CD8-positive, alpha-beta memory T cell (primary cell): ENCODE results near the gene CBL. TPM values are rescaled to one million over a fixed set of nuclear protein-coding genes. Genes with fewer than 3 reads are reported as not detected.

Experiments
- CTCF ChIA-PET: fragments of 350-600 bp; sonication (Branson Sonifier 250); formaldehyde crosslinking; loops from one replicate; lab custom pipeline; 2021; ENCODE audit warnings: antibody characterized with exemption; lab: Charles Lee
- POLR2A ChIA-PET: fragments of 350-600 bp; sonication (Branson Sonifier 250); formaldehyde crosslinking; loops from one replicate; lab custom pipeline; 2021; ENCODE audit warnings: antibody characterized with exemption; lab: Charles Lee
- DNase-seq, 5 donors: peaks; one replicate each; pipeline versions ENCODE4 v3.0.0 to v3.0.0-alpha.2; 2020 to 2022; ENCODE audit warnings: mixed read lengths in 1 of 5
- H3K27ac ChIP-seq: one replicate; pipeline ENCODE4 v1.7.0; 2013; ENCODE audit warnings: low read depth, mild to moderate bottlenecking, low read length, moderate library complexity
- H3K27me3 ChIP-seq: 2 replicates; pipeline ENCODE4 v1.7.0; 2013; ENCODE audit warnings: low read length, mild to moderate bottlenecking; ENCODE audit not compliant: insufficient read depth, poor library complexity, severe bottlenecking
- H3K36me3 ChIP-seq: 2 replicates; pipeline ENCODE4 v1.7.0; 2013; ENCODE audit warnings: mild to moderate bottlenecking, low read length, moderate library complexity; ENCODE audit not compliant: insufficient read depth
- H3K4me1 ChIP-seq: 2 replicates; pipeline ENCODE4 v1.7.0; 2013; ENCODE audit warnings: mild to moderate bottlenecking, low read length, moderate library complexity; ENCODE audit not compliant: insufficient read depth
- H3K4me3 ChIP-seq: 2 replicates; pipeline ENCODE4 v1.7.0; 2013; ENCODE audit warnings: mild to moderate bottlenecking, low read length
- H3K9me3 ChIP-seq: 2 replicates; pipeline ENCODE4 v1.7.0; 2013; ENCODE audit warnings: mild to moderate bottlenecking, low read length
- H3K27ac Mint-ChIP-seq, 8 donors: one replicate each; pipeline ENCODE4 v1.8.0; 2020 to 2021; ENCODE audit warnings: mixed read lengths in 8 of 8, mild to moderate bottlenecking in 6 of 8, inconsistent platforms in 3 of 8, moderate library complexity in 3 of 8
- H3K27me3 Mint-ChIP-seq, 2 donors: one replicate each; pipeline ENCODE4 v1.8.0; 2020 to 2021; ENCODE audit warnings: mixed read lengths in 2 of 2, mild to moderate bottlenecking in 1 of 2, moderate library complexity in 1 of 2
- H3K36me3 Mint-ChIP-seq, 3 donors: one replicate each; pipeline ENCODE4 v1.8.0; 2020 to 2021; ENCODE audit warnings: mixed read lengths in 3 of 3, inconsistent platforms in 1 of 3, mild to moderate bottlenecking in 1 of 3
- H3K4me1 Mint-ChIP-seq, 3 donors: one replicate each; pipeline ENCODE4 v1.8.0; 2020 to 2021; ENCODE audit warnings: mixed read lengths in 3 of 3, inconsistent platforms in 1 of 3, mild to moderate bottlenecking in 1 of 3
- H3K4me3 Mint-ChIP-seq, 7 donors: one replicate each; pipeline ENCODE4 v1.8.0; 2020 to 2021; ENCODE audit warnings: mixed read lengths in 7 of 7, mild to moderate bottlenecking in 6 of 7, moderate library complexity in 4 of 7, inconsistent platforms in 2 of 7
- H3K9me3 Mint-ChIP-seq, 5 donors: one replicate each; pipeline ENCODE4 v1.8.0; 2020 to 2022; ENCODE audit warnings: mixed read lengths in 5 of 5, mild to moderate bottlenecking in 3 of 5, moderate library complexity in 2 of 5, inconsistent platforms in 1 of 5
- polyA plus RNA-seq: library from polyadenylated mRNA; unstranded; fragments of 300-500 nt; fragmentation: Illumina TruSeq; gene quantifications from one replicate; pipeline ENCODE4 v1.2.3, GENCODE V29; 2021
- total RNA-seq, 2 experiments: library from RNA; stranded (reverse); gene quantifications; one replicate each; pipeline ENCODE4 v1.2.3, GENCODE V29; 2021

Gene CBL
- total and polyA plus RNA-seq, 3 experiments from 2014 or later: 10.4 to 26.1 (median 25.9) TPM

DNA sequence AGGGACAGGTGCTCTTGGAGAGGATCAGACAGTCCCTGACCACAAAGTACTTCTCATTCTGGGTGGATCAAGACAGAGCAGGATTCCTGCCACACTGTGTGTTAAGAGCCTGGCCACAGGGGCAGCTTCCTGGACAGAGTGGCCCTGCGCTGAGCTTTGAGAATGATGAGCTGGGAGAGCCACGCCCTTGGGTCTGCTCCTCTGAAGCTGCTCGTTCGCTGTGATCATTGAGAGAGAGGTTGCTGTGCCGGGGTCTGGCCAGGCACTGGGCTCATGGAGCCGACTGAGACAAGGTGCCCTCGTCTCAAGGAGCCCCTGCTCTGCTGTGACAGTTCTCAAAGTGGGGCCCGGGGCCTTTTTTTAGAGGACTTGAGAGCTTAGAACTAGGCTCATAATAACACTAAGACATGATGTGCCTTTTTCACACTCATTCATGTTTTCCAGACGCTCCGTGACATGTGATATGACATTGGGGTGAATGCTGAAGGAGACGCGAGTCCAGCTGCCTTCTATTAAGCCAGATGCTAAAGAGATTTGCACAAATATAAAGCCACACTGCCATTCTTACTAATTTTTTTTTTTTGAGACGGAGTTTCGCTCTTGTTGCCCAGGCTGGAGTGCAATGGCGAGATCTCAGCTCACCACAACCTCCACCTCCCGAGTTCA lies 141.9 kb downstream of the CBL start:
- Histone ChIP-seq H3K27me3 (peaks cover 8% of the 10 kb centered on the region), H3K36me3 (no peaks in the 10 kb centered on the region), H3K27ac (no peak overlapping the region), H3K4me1 (no peaks in the 10 kb centered on the region), H3K9me3 (no peaks in the 10 kb centered on the region), H3K4me3 (no peak overlapping the region)
- POLR2A ChIA-PET: no interaction called here
- H3K4me3 Mint-ChIP-seq: no peak overlapping the region
- H3K36me3 Mint-ChIP-seq: no peaks in the 10 kb centered on the region
- H3K9me3 Mint-ChIP-seq: no peaks in the 10 kb centered on the region
- H3K27me3 Mint-ChIP-seq: peaks cover 31 to 54% of the 10 kb centered on the region in 2 donors
- peaks cover 5 to 7% (median 5%) of the 10 kb centered on the region in 3 donors for H3K4me1 Mint-ChIP-seq
- CTCF ChIA-PET: interaction anchor here (1.2 to 2.4 kb wide), 4 partner anchors 8 to 179 kb away, joined by 3 to 10 read pairs (median 4); partner anchors contain the start of gene USP2
- DNase-seq: no peak
- H3K27ac Mint-ChIP-seq: no peak overlapping the region

DNA sequence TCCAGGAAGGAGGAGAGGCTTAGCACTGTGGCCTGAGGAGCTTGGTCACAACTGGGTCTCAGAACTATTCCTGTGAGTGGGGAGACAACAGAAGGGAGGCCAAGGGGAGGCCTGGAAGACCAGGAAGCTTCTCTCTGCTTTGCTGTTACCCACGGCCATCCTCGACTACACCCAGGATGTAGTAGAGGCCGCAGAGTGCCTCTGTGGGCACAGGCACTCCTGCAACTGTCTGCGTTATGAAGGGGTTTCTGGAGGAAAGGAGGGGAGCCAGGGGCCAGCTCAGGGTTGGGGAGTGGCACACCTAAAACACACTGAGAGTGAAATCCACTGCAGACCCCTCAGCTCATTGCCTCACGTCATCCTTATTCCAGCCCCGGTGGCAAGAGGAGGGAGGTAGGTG lies 144.2 kb downstream of the CBL start:
- H3K4me1 ChIP-seq: no peaks in the 10 kb centered on the region
- no peak overlapping the region for H3K27ac ChIP-seq
- H3K27me3 ChIP-seq: no peaks in the 10 kb centered on the region
- no peak overlapping the region for H3K4me3 ChIP-seq
- POLR2A ChIA-PET: interaction anchor here (1.1 kb wide), 1 partner anchor 29 kb away, joined by 3 read pairs; no protein-coding TSS in a partner anchor
- no peak for DNase-seq
- H3K36me3 ChIP-seq: no peaks in the 10 kb centered on the region
- Mint-ChIP-seq H3K27ac (peak overlapping the region in 3 of 8 donors; percentile 52 to 79 (median 59)), H3K27me3 (peaks cover 19 to 45% of the 10 kb centered on the region in 2 donors), H3K4me1 (peaks cover 5 to 7% (median 5%) of the 10 kb centered on the region in 3 donors), H3K36me3 (no peaks in the 10 kb centered on the region), H3K9me3 (no peaks in the 10 kb centered on the region), H3K4me3 (no peak overlapping the region)
- H3K9me3 ChIP-seq: no peaks in the 10 kb centered on the region
- CTCF ChIA-PET: no interaction called here

DNA sequence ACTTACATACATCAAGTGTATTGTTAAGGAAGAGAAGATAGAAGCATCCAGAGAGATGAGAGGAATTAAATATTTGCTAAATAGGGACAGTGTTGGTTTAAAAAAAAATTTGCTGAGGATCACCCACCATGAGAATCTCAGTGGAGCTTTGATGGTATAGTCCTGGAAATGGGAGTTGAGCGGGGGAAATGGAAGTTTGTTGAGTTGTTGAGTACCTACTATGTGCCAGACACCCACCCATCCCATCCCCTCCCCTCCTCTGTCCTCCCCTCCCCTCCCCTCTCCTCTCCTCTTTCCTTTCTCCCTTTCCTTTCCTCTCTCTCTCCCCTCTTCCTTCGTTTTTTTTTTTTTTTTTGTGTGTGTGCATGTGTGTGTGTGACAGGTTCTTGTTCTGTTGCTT lies 145.1 kb downstream of the CBL start:
- CTCF ChIA-PET: interaction anchor here (1.3 kb wide), 1 partner anchor 13 kb away, joined by 4 read pairs; no protein-coding TSS in a partner anchor
- H3K27ac Mint-ChIP-seq: no peak overlapping the region
- H3K9me3 Mint-ChIP-seq: no peaks in the 10 kb centered on the region
- H3K36me3 ChIP-seq: no peaks in the 10 kb centered on the region
- H3K4me3 ChIP-seq: no peak overlapping the region
- peaks cover 7 to 10% (median 7%) of the 10 kb centered on the region in 3 donors for H3K4me1 Mint-ChIP-seq
- no peak for DNase-seq
- no peaks in the 10 kb centered on the region for H3K4me1 ChIP-seq
- H3K36me3 Mint-ChIP-seq: no peaks in the 10 kb centered on the region
- H3K27ac ChIP-seq: no peak overlapping the region
- no peaks in the 10 kb centered on the region for H3K27me3 ChIP-seq
- H3K4me3 Mint-ChIP-seq: no peak overlapping the region
- peaks cover 19 to 49% of the 10 kb centered on the region in 2 donors for H3K27me3 Mint-ChIP-seq
- H3K9me3 ChIP-seq: no peaks in the 10 kb centered on the region
- POLR2A ChIA-PET: interaction anchor here (1.1 kb wide), 1 partner anchor 30 kb away, joined by 3 read pairs; no protein-coding TSS in a partner anchor

DNA sequence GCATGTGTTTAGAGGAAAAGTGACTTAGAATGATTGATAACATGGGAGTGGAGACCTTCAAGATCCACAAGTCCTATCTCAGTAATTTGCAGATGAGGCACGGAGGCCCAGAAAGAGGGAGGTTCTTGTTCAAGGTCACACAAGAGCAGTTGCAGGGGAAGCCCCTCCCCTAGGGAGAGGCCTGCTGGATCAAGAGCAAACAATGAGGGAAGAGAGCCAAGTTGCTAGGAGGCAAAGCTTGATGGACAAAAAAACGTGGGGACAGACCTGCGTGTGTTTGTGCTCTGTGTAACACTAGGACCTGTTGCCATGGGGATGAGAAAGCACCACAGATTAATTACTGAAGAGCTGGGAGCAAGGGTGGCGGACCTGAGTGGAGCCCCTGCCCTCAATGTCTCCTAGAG lies 146.7 kb downstream of the CBL start:
- no peak for DNase-seq
- H3K4me3 Mint-ChIP-seq: peak overlapping the region in 1 of 7 donors; percentile 36
- H3K27me3 Mint-ChIP-seq: peaks cover 19 to 42% of the 10 kb centered on the region in 2 donors
- no peaks in the 10 kb centered on the region for H3K9me3 Mint-ChIP-seq
- no peak overlapping the region for H3K27ac Mint-ChIP-seq
- Histone ChIP-seq H3K4me1 (no peaks in the 10 kb centered on the region), H3K36me3 (no peaks in the 10 kb centered on the region), H3K4me3 (no peak overlapping the region), H3K9me3 (no peaks in the 10 kb centered on the region), H3K27ac (no peak overlapping the region), H3K27me3 (no peaks in the 10 kb centered on the region)
- CTCF ChIA-PET: interaction anchor here (1.1 to 2.1 kb wide), 4 partner anchors 14 to 29 kb away, joined by 3 to 6 read pairs (median 4); partner anchors contain the start of gene USP2
- H3K4me1 Mint-ChIP-seq: peaks cover 11 to 16% (median 13%) of the 10 kb centered on the region in 3 donors
- no peaks in the 10 kb centered on the region for H3K36me3 Mint-ChIP-seq
- POLR2A ChIA-PET: no interaction called here

DNA sequence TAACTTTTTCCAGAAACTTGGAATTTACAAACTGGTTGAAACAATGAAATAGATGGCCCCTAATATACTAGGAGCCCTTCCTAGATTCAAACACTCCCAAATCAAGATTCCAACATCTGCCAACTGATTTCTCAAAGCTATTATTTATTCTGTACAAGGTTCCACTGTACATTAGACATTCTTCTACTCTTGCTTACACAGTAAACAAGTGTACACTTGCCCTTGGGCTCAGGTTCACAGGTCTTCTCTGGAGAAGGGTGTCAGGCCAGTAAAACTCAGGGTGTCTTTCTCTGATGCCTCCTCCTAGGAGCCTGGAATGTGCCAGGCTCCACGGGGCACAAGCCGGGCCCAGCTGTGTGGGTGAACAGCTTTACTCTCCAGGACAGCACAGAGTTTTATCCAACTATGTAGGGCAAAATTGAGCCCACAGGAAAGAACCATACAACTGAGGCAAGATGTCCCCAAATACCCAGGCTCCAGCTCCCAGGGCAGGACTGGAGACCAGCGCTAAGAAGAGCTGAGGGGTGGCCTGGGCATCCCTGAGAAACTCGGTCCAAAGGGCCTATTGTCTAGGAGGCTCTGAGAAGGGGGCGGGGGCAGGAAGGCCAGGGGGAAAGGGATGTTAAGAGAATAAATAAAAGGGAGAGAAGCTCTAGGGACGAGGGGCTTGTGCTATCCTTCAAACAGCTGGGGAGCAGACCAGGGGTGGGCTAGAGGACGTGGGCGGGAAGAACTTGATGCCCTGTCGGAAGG lies 149.1 kb downstream of the CBL start:
- POLR2A ChIA-PET: interaction anchor here (1.3 kb wide), 1 partner anchor 17 kb away, joined by 3 read pairs; no protein-coding TSS in a partner anchor
- no peak for DNase-seq
- H3K4me3 ChIP-seq: no peak overlapping the region
- no peaks in the 10 kb centered on the region for H3K4me1 ChIP-seq
- Mint-ChIP-seq H3K36me3 (no peaks in the 10 kb centered on the region), H3K4me1 (peaks cover 7 to 11% (median 11%) of the 10 kb centered on the region in 3 donors), H3K27me3 (peaks cover 17 to 42% of the 10 kb centered on the region in 2 donors), H3K4me3 (peak overlapping the region in 6 of 7 donors; percentile 17 to 94 (median 59)), H3K27ac (no peak overlapping the region), H3K9me3 (no peaks in the 10 kb centered on the region)
- H3K27me3 ChIP-seq: no peaks in the 10 kb centered on the region
- H3K36me3 ChIP-seq: no peaks in the 10 kb centered on the region
- no peaks in the 10 kb centered on the region for H3K9me3 ChIP-seq
- H3K27ac ChIP-seq: no peak overlapping the region
- CTCF ChIA-PET: interaction anchor here (0.8 to 4.7 kb wide), 12 partner anchors 9 to 374 kb away, joined by 3 to 145 read pairs (median 12); partner anchors contain the start of genes NECTIN1 and USP2

DNA sequence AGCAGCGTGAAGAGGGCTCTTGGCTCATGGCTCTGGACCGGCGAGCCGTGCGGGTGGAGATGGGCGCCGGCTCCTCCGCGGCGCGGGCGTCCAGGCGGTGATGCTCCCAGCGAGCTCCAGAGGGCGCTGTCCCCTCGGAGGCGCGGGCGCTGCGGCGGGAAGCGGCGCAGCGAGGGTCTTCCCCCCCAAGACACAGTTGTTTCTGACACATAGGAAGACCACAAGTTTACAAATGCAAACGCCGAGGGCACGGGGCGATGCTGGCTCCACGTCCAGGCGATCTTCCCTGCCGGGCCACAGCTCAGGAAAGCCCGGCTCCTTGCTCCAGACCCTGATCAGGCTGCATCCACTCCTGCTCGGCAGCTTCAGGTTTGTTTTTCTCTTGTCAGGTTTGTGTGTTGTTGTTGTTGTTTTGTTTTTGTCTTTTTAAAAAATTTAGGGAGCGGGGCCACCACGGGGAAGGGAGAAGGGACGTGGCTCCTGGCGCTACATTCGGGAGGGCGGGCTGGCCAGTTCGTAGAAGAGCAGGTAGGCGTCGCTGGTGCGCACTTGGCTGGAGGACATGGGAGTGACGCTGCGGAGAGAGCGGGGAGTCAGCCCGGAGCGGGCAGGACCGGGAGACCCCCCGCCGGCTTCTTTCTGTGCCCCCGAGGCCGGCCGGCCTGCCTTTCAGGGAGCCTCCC lies 150.4 kb downstream of the CBL start:
- Mint-ChIP-seq H3K27ac (peak overlapping the region in 7 of 8 donors; percentile 43 to 95 (median 74)), H3K27me3 (peaks cover 15 to 40% of the 10 kb centered on the region in 2 donors), H3K36me3 (no peaks in the 10 kb centered on the region), H3K4me1 (peaks cover 6 to 9% (median 8%) of the 10 kb centered on the region in 3 donors), H3K9me3 (no peaks in the 10 kb centered on the region), H3K4me3 (peak overlapping the region; percentile 82 to 95 (median 88))
- Histone ChIP-seq H3K4me3 (peak overlapping the region; percentile 80), H3K27me3 (no peaks in the 10 kb centered on the region), H3K9me3 (no peaks in the 10 kb centered on the region), H3K27ac (peak overlapping the region; percentile 62), H3K36me3 (no peaks in the 10 kb centered on the region), H3K4me1 (no peaks in the 10 kb centered on the region)
- POLR2A ChIA-PET: interaction anchor here (1.2 to 1.6 kb wide), 3 partner anchors 18 to 118 kb away, joined by 3 to 5 read pairs (median 4); partner anchors contain the start of gene USP2
- CTCF ChIA-PET: interaction anchor here (0.6 to 4.7 kb wide), 21 partner anchors 8 to 373 kb away, joined by 3 to 145 read pairs (median 6); partner anchors contain the start of genes CBL, MFRP, NECTIN1 and USP2
- DNase-seq: peak; percentile 61 to 81 (median 67)

DNA sequence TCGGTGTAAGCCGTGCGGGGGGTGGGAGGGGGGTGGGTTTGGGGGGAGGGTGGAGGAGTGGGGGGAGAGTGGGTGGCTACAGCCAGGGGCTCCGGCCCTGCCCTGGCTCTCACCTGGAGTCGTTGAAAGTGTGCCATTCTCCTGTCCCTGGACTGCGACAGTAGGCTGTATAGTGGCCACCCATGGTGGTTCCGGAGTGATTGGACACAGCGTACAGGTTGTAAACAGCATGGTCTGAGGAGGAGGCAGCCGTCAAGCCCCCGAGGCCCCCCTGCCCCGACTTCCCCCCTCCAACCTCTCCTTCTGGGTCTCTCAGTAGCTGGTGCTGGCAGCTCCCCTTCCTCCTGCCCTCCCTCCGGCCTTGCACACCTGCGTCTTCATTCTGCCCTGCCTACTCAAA lies 150.9 kb downstream of the CBL start:
- Mint-ChIP-seq H3K36me3 (no peaks in the 10 kb centered on the region), H3K4me3 (peak overlapping the region in 6 of 7 donors; percentile 11 to 85 (median 64)), H3K9me3 (no peaks in the 10 kb centered on the region), H3K27ac (peak overlapping the region in 3 of 8 donors; percentile 9 to 39 (median 12)), H3K27me3 (peaks cover 12 to 35% of the 10 kb centered on the region in 2 donors), H3K4me1 (peaks cover 6 to 9% (median 8%) of the 10 kb centered on the region in 3 donors)
- Histone ChIP-seq H3K36me3 (no peaks in the 10 kb centered on the region), H3K27me3 (no peaks in the 10 kb centered on the region), H3K4me3 (no peak overlapping the region), H3K9me3 (no peaks in the 10 kb centered on the region), H3K4me1 (no peaks in the 10 kb centered on the region), H3K27ac (no peak overlapping the region)
- ChIA-PET CTCF (interaction anchor here (1.2 to 4.7 kb wide), 11 partner anchors 8 to 119 kb away, joined by 6 to 145 read pairs (median 13); partner anchors contain the start of genes MFRP and USP2), POLR2A (interaction anchor here (0.6 to 1.6 kb wide), 3 partner anchors 23 to 118 kb away, joined by 4 to 5 read pairs (median 4); partner anchors contain the start of gene USP2)
- no peak for DNase-seq
